Bronchial epithelial cell (primary cell): ENCODE measurements around the gene FRAT1. TPM values are rescaled to one million over a fixed set of nuclear protein-coding genes. Genes with fewer than 3 reads are reported as not detected.

ENCODE experiments used
- DNase-seq: peaks from one replicate; pipeline ENCODE4 v3.0.0-alpha.2; 2010; ENCODE audit warnings: low read depth
- FAIRE-seq: peaks from 2 replicates; lab custom pipeline; 2011; peaks lifted over from hg19 to GRCh38; lab: Jason Lieb, UNC
- H3K27me3 ChIP-seq: 2 replicates; pipeline ENCODE4 v1.5.1; 2011; ENCODE audit warnings: low read length; ENCODE audit not compliant: control insufficient read depth, insufficient read depth
- H3K36me3 ChIP-seq: 2 replicates; pipeline ENCODE4 v1.5.1; 2011; ENCODE audit warnings: low read length; ENCODE audit not compliant: control insufficient read depth, insufficient read depth
- H3K4me3 ChIP-seq: 2 replicates; pipeline ENCODE4 v1.5.1; 2011; ENCODE audit warnings: mild to moderate bottlenecking, low read depth, low read length, control low read depth
- total RNA-seq: library from RNA; depleted of rRNA; stranded (reverse); fragments of >200 nt; gene quantifications from 2 replicates; pipeline ENCODE4 v1.2.1, GENCODE V29; 2014
- TF ChIP-seq, protein P1 (sequence below): IDR thresholded peaks from 2 replicates; pipeline ENCODE4 v1.5.1; 2011; ENCODE audit warnings: mild to moderate bottlenecking, moderate library complexity, low read length, control low read depth, inconsistent platforms; ENCODE audit not compliant: insufficient read depth, severe bottlenecking

Gene FRAT1
- total RNA-seq, 1 donor from 2014 or later: 1.6 TPM

DNA sequence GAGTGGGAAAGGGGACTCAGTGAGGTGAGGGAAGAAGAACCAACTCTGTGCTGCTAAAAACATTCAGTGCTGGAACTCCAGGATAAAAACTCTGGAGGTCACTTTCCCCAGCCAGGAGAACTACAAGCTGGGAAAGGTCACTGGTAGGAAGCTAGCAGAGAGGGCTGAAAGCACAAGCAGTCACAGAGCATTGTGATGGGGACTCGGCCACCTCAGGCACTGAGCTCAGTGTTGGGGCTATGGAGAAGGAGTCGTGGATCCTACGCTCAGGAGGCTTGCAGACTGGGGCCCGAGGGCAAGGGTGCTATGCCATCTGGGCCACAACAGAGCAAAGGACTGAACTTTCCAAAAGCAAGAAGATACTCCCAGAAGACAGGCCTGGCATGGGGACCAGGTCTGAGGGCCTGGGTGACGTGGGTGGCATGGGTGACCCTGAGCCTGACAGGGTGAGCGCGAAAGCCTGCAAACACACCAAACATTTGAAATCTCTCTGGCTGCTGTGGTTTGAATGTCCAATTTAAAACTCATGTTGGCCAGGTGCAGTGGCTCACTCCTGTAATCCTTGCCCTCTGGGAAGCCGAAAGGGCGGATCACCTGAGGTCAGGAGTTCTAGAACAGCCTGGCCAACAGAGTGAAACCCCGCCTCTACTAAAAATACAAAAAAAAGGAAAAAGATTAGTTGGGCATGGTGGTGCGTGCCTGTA lies 16.8 kb upstream of the FRAT1 start:
- no peak overlapping the region for H3K4me3 ChIP-seq
- H3K27me3 ChIP-seq: no peaks in the 10 kb centered on the region
- TF ChIP-seq, protein P1, sequence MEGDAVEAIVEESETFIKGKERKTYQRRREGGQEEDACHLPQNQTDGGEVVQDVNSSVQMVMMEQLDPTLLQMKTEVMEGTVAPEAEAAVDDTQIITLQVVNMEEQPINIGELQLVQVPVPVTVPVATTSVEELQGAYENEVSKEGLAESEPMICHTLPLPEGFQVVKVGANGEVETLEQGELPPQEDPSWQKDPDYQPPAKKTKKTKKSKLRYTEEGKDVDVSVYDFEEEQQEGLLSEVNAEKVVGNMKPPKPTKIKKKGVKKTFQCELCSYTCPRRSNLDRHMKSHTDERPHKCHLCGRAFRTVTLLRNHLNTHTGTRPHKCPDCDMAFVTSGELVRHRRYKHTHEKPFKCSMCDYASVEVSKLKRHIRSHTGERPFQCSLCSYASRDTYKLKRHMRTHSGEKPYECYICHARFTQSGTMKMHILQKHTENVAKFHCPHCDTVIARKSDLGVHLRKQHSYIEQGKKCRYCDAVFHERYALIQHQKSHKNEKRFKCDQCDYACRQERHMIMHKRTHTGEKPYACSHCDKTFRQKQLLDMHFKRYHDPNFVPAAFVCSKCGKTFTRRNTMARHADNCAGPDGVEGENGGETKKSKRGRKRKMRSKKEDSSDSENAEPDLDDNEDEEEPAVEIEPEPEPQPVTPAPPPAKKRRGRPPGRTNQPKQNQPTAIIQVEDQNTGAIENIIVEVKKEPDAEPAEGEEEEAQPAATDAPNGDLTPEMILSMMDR: no peak
- no peaks in the 10 kb centered on the region for H3K36me3 ChIP-seq
- DNase-seq (no peak), FAIRE-seq (no peak)

- TF ChIP-seq, protein P1: no peak
- Histone ChIP-seq H3K36me3 (no peaks in the 10 kb centered on the region), H3K4me3 (no peak overlapping the region), H3K27me3 (no peaks in the 10 kb centered on the region)
- DNase-seq (no peak), FAIRE-seq (no peak)
These were observed 11.6 kb upstream of the FRAT1 start for GRCh38 chr10:97307441-97307840.

DNA sequence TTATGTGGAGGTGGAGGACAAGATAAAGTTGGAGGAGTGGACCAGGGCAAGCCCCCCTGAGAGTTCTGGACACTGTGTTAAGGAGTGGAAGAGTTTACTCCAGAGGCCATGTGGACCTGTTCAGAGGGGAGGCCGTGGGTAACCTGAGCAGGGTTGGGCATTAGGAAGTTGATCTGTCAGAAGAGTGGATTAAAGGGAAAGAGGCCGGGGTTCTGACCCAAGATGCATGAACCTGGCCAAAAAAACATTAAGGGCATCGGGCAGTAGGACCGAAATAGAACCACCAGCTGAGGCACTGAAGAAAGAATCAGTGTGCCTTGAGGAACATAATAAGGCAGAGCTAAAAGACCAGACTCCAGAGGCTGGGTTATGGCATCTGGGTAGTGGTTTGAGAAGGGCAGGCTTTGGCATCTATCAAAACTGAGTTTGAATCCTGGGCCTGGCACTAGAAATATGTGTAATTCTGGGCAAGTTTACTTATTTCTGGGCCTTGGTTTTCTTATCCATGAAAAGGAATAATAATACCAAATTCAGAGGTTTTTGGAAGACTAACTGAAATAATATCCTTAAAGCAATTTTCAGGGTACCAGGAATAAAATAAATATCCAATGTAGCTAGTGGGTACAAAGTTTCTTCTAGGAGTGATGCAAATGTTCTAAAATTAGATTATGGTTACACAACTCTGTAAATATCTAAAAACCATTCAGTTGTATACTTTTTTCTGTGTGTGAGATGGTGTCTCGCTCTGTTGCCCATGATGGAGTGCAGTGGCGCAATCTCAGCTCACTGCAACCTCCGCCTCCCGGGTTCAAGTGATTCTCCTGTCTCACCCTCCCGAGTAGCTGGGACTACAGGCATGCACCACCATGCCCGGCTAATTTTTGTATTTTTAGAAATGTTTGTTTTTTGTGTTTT lies 10.9 kb upstream of the FRAT1 start:
- Histone ChIP-seq H3K4me3 (no peak overlapping the region), H3K27me3 (no peaks in the 10 kb centered on the region), H3K36me3 (no peaks in the 10 kb centered on the region)
- DNase-seq (no peak), FAIRE-seq (no peak)
- TF ChIP-seq, protein P1: no peak

DNA sequence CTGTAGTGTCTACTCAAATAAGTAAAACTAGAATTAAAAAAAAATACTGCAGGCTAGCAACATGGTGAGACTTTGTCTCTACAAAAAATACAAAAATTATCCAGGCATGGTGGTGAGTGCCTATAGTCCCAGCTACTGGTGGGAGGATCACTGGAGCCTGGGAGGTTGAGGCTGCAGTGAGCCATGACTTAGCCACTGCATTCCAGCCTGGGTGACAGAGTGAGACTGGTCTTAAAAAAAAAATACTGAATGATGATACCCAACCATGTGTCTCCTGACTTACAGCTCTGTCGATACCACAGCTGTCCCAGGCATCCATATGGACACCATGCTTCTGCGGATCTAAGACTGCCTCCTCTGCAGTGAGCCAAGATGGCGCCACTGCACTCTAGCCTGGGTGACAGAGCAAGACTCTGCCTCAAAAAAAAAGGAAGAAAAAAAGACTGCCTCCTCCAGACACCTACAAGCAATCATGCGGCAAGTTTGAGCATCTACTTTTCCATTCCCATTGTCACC lies 7.9 kb upstream of the FRAT1 start:
- FAIRE-seq (no peak), DNase-seq (no peak)
- Histone ChIP-seq H3K36me3 (no peaks in the 10 kb centered on the region), H3K4me3 (no peak overlapping the region), H3K27me3 (no peaks in the 10 kb centered on the region)
- TF ChIP-seq, protein P1: no peak

- TF ChIP-seq, protein P1: no peak
These were observed 6.2 kb upstream of the FRAT1 start for GRCh38 chr10:97312897-97313296.

More at GRCh38 chr10:97312897-97313296, 6.2 kb upstream of the FRAT1 start:
- no peak overlapping the region for H3K4me3 ChIP-seq
- FAIRE-seq (no peak), DNase-seq (no peak)
- H3K36me3 ChIP-seq: no peaks in the 10 kb centered on the region
- H3K27me3 ChIP-seq: no peaks in the 10 kb centered on the region
